ENCODE measurements around the gene ARHGAP24.

The ARHGAP24 gene

GRCh38 chr4:85777908-85778631 lies 303.1 kb downstream of the ARHGAP24 start:
- DNase-seq (ENCODE audit: low read depth in 2 of 2), result no peak

- DNase-seq (ENCODE audit: low read depth in 2 of 2), result no peak
These were observed 303.7 kb downstream of the ARHGAP24 start for GRCh38 chr4:85778632-85779131.

- no peak for DNase-seq (ENCODE audit: low read depth in 2 of 2)
These were observed 304.2 kb downstream of the ARHGAP24 start for GRCh38 chr4:85779165-85779564.

GRCh38 chr4:85780664-85781063 lies 305.7 kb downstream of the ARHGAP24 start:
- DNase-seq (ENCODE audit: low read depth in 2 of 2), result no peak

- DNase-seq (ENCODE audit: low read depth in 2 of 2), result no peak
These were observed 308.5 kb downstream of the ARHGAP24 start for GRCh38 chr4:85783483-85783882.

- no peak for DNase-seq (ENCODE audit: low read depth in 2 of 2)
These were observed 308.9 kb downstream of the ARHGAP24 start for GRCh38 chr4:85783900-85784299.

- DNase-seq (ENCODE audit: low read depth in 2 of 2), result no peak
These were observed 309.4 kb downstream of the ARHGAP24 start for GRCh38 chr4:85784348-85784747.

- no peak for DNase-seq (ENCODE audit: low read depth in 2 of 2)
These were observed 310.0 kb downstream of the ARHGAP24 start for GRCh38 chr4:85784947-85785346.

- no peak for DNase-seq (ENCODE audit: low read depth in 2 of 2)
These were observed 312.2 kb downstream of the ARHGAP24 start for GRCh38 chr4:85787133-85787532.

- no peak for DNase-seq (ENCODE audit: low read depth in 2 of 2)
These were observed 313.7 kb downstream of the ARHGAP24 start for GRCh38 chr4:85788604-85789003.

- DNase-seq (ENCODE audit: low read depth in 2 of 2), result no peak
These were observed 314.3 kb downstream of the ARHGAP24 start for GRCh38 chr4:85789241-85789640.

- DNase-seq (ENCODE audit: low read depth in 2 of 2), result no peak
These were observed 315.6 kb downstream of the ARHGAP24 start for GRCh38 chr4:85790582-85790981.

- DNase-seq (ENCODE audit: low read depth in 2 of 2), result no peak
These were observed 317.7 kb downstream of the ARHGAP24 start for GRCh38 chr4:85792376-85793232.

- no peak for DNase-seq (ENCODE audit: low read depth in 2 of 2)
These were observed 318.3 kb downstream of the ARHGAP24 start for GRCh38 chr4:85793233-85793585.

GRCh38 chr4:85798012-85798770 lies 323.2 kb downstream of the ARHGAP24 start:
- DNase-seq (ENCODE audit: low read depth in 2 of 2), result no peak

GRCh38 chr4:85803856-85804255 lies 328.9 kb downstream of the ARHGAP24 start:
- DNase-seq (ENCODE audit: low read depth in 2 of 2), result no peak

- DNase-seq (ENCODE audit: low read depth in 2 of 2), result no peak
These were observed 330.9 kb downstream of the ARHGAP24 start for GRCh38 chr4:85805891-85806290.

- DNase-seq (ENCODE audit: low read depth in 2 of 2), result no peak
These were observed 331.4 kb downstream of the ARHGAP24 start for GRCh38 chr4:85806334-85806733.

GRCh38 chr4:85807247-85807950 lies 332.4 kb downstream of the ARHGAP24 start:
- DNase-seq (ENCODE audit: low read depth in 2 of 2), result no peak

- no peak for DNase-seq (ENCODE audit: low read depth in 2 of 2)
These were observed 333.2 kb downstream of the ARHGAP24 start for GRCh38 chr4:85808104-85808503.

GRCh38 chr4:85808864-85809263 lies 333.9 kb downstream of the ARHGAP24 start:
- DNase-seq (ENCODE audit: low read depth in 2 of 2), result no peak

- DNase-seq (ENCODE audit: low read depth in 2 of 2), result no peak
These were observed 337.8 kb downstream of the ARHGAP24 start for GRCh38 chr4:85812776-85813175.

Measured in stimulated activated CD8-positive, alpha-beta memory T cell treated with anti-CD3 and anti-CD28 coated beads, Interleukin-15, amount 100 ng/mL, for 4 hours (primary cell).